ENCODE data around the gene PPP3CA.
"Not testable (repeated sequence)": the region's sequence is repeated elsewhere in the genome, so short reads cannot be mapped to it uniquely, and the experiment has no call there.

PPP3CA gene

GRCh38 chr4:101104312-101105052 lies 242.8 kb downstream of the PPP3CA start:
- DNase-seq (ENCODE audit: low read depth in 2 of 3, low spot score in 2 of 3) = no peak

GRCh38 chr4:101103381-101104142 lies 243.8 kb downstream of the PPP3CA start:
- DNase-seq (ENCODE audit: low read depth in 2 of 3, low spot score in 2 of 3) = no peak

GRCh38 chr4:101102114-101102742 lies 245.1 kb downstream of the PPP3CA start:
- DNase-seq (ENCODE audit: low read depth in 2 of 3, low spot score in 2 of 3) = no peak

- DNase-seq (ENCODE audit: low read depth in 2 of 3, low spot score in 2 of 3) = no peak
Observed at GRCh38 chr4:101101072-101101471, 246.3 kb downstream of the PPP3CA start.

GRCh38 chr4:101098666-101099400 lies 248.5 kb downstream of the PPP3CA start:
- DNase-seq (ENCODE audit: low read depth in 2 of 3, low spot score in 2 of 3) = no peak

- DNase-seq (ENCODE audit: low read depth in 2 of 3, low spot score in 2 of 3) = not testable (repeated sequence)
Observed at GRCh38 chr4:101092609-101093008, 254.7 kb downstream of the PPP3CA start.

- DNase-seq (ENCODE audit: low read depth in 2 of 3, low spot score in 2 of 3) = no peak
Observed at GRCh38 chr4:101089168-101089567, 258.2 kb downstream of the PPP3CA start.

GRCh38 chr4:101086801-101087586 lies 260.3 kb downstream of the PPP3CA start:
- DNase-seq (ENCODE audit: low read depth in 2 of 3, low spot score in 2 of 3) = no peak

GRCh38 chr4:101083131-101083530 lies 264.2 kb downstream of the PPP3CA start:
- no peak for DNase-seq (ENCODE audit: low read depth in 2 of 3, low spot score in 2 of 3)

- no peak for DNase-seq (ENCODE audit: low read depth in 2 of 3, low spot score in 2 of 3)
Observed at GRCh38 chr4:101081695-101082369, 265.5 kb downstream of the PPP3CA start.

GRCh38 chr4:101081166-101081565 lies 266.2 kb downstream of the PPP3CA start:
- no peak for DNase-seq (ENCODE audit: low read depth in 2 of 3, low spot score in 2 of 3)

GRCh38 chr4:101078950-101079349 lies 268.4 kb downstream of the PPP3CA start:
- DNase-seq (ENCODE audit: low read depth in 2 of 3, low spot score in 2 of 3) = no peak

- DNase-seq (ENCODE audit: low read depth in 2 of 3, low spot score in 2 of 3) = no peak
Observed at GRCh38 chr4:101076032-101076431, 271.3 kb downstream of the PPP3CA start.

GRCh38 chr4:101075536-101075935 lies 271.8 kb downstream of the PPP3CA start:
- no peak for DNase-seq (ENCODE audit: low read depth in 2 of 3, low spot score in 2 of 3)

- no peak for DNase-seq (ENCODE audit: low read depth in 2 of 3, low spot score in 2 of 3)
Observed at GRCh38 chr4:101074326-101074725, 273.0 kb downstream of the PPP3CA start.

- DNase-seq (ENCODE audit: low read depth in 2 of 3, low spot score in 2 of 3) = no peak
Observed at GRCh38 chr4:101071241-101071640, 276.1 kb downstream of the PPP3CA start.

- DNase-seq (ENCODE audit: low read depth in 2 of 3, low spot score in 2 of 3) = no peak
Observed at GRCh38 chr4:101068115-101068514, 279.2 kb downstream of the PPP3CA start.

GRCh38 chr4:101067383-101067782 lies 279.9 kb downstream of the PPP3CA start:
- DNase-seq (ENCODE audit: low read depth in 2 of 3, low spot score in 2 of 3) = no peak

GRCh38 chr4:101066626-101067170 lies 280.6 kb downstream of the PPP3CA start:
- DNase-seq (ENCODE audit: low read depth in 2 of 3, low spot score in 2 of 3) = no peak

All from activated CD8-positive, alpha-beta memory T cell treated with anti-CD3 and anti-CD28 coated beads for 48 hours (primary cell).